Hepatocyte (in vitro differentiated cells): ENCODE results near the gene AMPH. TPM values are rescaled to one million over a fixed set of nuclear protein-coding genes. Genes with fewer than 3 reads are reported as not detected.

Experiments used
- DNase-seq: peaks from one replicate; pipeline ENCODE4 v3.0.0-alpha.2; 2016; ENCODE audit warnings: low spot score
- H2AFZ ChIP-seq: fragments of 200-600 bp; sonication (generic); 2 replicates; pipeline ENCODE4 v1.6.0; 2016; ENCODE audit warnings: antibody characterized with exemption, mild to moderate bottlenecking
- H3K27ac ChIP-seq: fragments of 200-600 bp; sonication (generic); 2 replicates; pipeline ENCODE4 v1.5.1; 2016; ENCODE audit warnings: mild to moderate bottlenecking
- H3K27me3 ChIP-seq: fragments of 200-600 bp; sonication (generic); 2 replicates; pipeline ENCODE4 v1.6.1; 2016
- H3K36me3 ChIP-seq: fragments of 200-600 bp; sonication (generic); replicated peaks from 2 replicates; pipeline ENCODE4 v1.5.1; 2016; ENCODE audit warnings: low read depth; ENCODE audit not compliant: insufficient read depth
- H3K4me1 ChIP-seq: fragments of 200-600 bp; sonication (generic); 2 replicates; pipeline ENCODE4 v1.5.1; 2016; ENCODE audit warnings: mild to moderate bottlenecking, moderate library complexity; ENCODE audit not compliant: insufficient read depth
- H3K4me2 ChIP-seq: fragments of 200-600 bp; sonication (generic); 2 replicates; pipeline ENCODE4 v1.6.0; 2016
- H3K4me3 ChIP-seq: fragments of 200-600 bp; sonication (generic); 2 replicates; pipeline ENCODE4 v1.5.1; 2016; ENCODE audit warnings: mild to moderate bottlenecking
- H3K79me2 ChIP-seq: fragments of 200-600 bp; sonication (generic); 2 replicates; pipeline ENCODE4 v1.6.0; 2017; ENCODE audit warnings: mild to moderate bottlenecking
- H3K9me2 ChIP-seq: fragments of 200-600 bp; sonication (generic); replicated peaks from 2 replicates; pipeline ENCODE4 v1.6.0; 2017; ENCODE audit warnings: mild to moderate bottlenecking; ENCODE audit not compliant: insufficient read depth
- H3K9me3 ChIP-seq: fragments of 200-600 bp; sonication (generic); 2 replicates; pipeline ENCODE4 v1.5.1; 2016; ENCODE audit warnings: low read depth, mild to moderate bottlenecking
- H4K20me1 ChIP-seq: fragments of 200-600 bp; sonication (generic); 2 replicates; pipeline ENCODE4 v1.6.0; 2016; ENCODE audit warnings: mild to moderate bottlenecking; ENCODE audit not compliant: insufficient read depth, poor library complexity, severe bottlenecking
- CTCF ChIP-seq: fragments of 200-600 bp; sonication (generic); IDR thresholded peaks from 2 replicates; pipeline ENCODE4 v1.5.1; 2016; ENCODE audit warnings: antibody characterized with exemption, mild to moderate bottlenecking; ENCODE audit not compliant: poor library complexity
- EZH2 ChIP-seq: fragments of 200-600 bp; sonication (generic); IDR thresholded peaks from 2 replicates; pipeline ENCODE4 v1.6.1; 2016; ENCODE audit warnings: antibody characterized with exemption, mild to moderate bottlenecking, borderline replicate concordance
- EZH2phosphoT487 ChIP-seq: fragments of 200-600 bp; sonication (generic); IDR thresholded peaks from one replicate; pipeline ENCODE4 v1.6.1; 2018; ENCODE audit warnings: antibody characterized with exemption, mild to moderate bottlenecking, low read depth, moderate library complexity; ENCODE audit not compliant: unreplicated experiment, severe bottlenecking
- WGBS: methylation state at CpG from one replicate; pipeline ENCODE4 v1.1.6; 2016; ENCODE audit warnings: low lambda C conversion rate; ENCODE audit errors: missing lambda C conversion rate; 5-methylcytosine and 5-hydroxymethylcytosine counted together
- polyA plus RNA-seq: library from polyadenylated mRNA; unstranded; fragments of >200 nt; fragmentation: Nextera tagmentation; extraction: Ambion mirVana; gene quantifications from 2 replicates; pipeline ENCODE4 v1.2.1, GENCODE V29; 2016
- total RNA-seq: library from RNA; depleted of rRNA; stranded (reverse); fragments of >200 nt; gene quantifications from 2 replicates; pipeline ENCODE4 v1.2.3, GENCODE V29; 2014

Gene AMPH
- total and polyA plus RNA-seq, 2 experiments from 2014 or later = 2.0 to 2.8 TPM

- Histone ChIP-seq H4K20me1 (no peaks in the 10 kb centered on the region), H3K27me3 (no peaks in the 10 kb centered on the region), H3K4me1 (no peaks in the 10 kb centered on the region), H3K4me2 (no peak overlapping the region), H3K4me3 (no peak overlapping the region), H3K9me2 (no peaks in the 10 kb centered on the region), H3K9me3 (no peaks in the 10 kb centered on the region), H3K27ac (no peak overlapping the region), H3K36me3 (no peaks in the 10 kb centered on the region), H2AFZ (no peak overlapping the region), H3K79me2 (no peaks in the 10 kb centered on the region)
- WGBS = 71% methylated on average over 2 of the region's 2 CpGs
- TF ChIP-seq EZH2phosphoT487 (no peak), CTCF (no peak), EZH2 (no peak)
- DNase-seq = no peak
Observed at GRCh38 chr7:38504684-38505083, 126.5 kb downstream of the AMPH start.

GRCh38 chr7:38502848-38503247 lies 128.3 kb downstream of the AMPH start:
- no peaks in the 10 kb centered on the region for H3K9me2 ChIP-seq
- DNase-seq = no peak
- H3K79me2 ChIP-seq = no peaks in the 10 kb centered on the region
- 82% methylated on average over 6 of the region's 6 CpGs for WGBS
- no peak overlapping the region for H3K4me2 ChIP-seq
- no peak for TF ChIP-seq EZH2phosphoT487
- TF ChIP-seq CTCF = no peak
- TF ChIP-seq EZH2 = no peak
- no peak overlapping the region for H3K27ac ChIP-seq
- H3K27me3 ChIP-seq = no peaks in the 10 kb centered on the region
- H4K20me1 ChIP-seq = no peaks in the 10 kb centered on the region
- H2AFZ ChIP-seq = no peak overlapping the region
- no peaks in the 10 kb centered on the region for H3K36me3 ChIP-seq
- no peaks in the 10 kb centered on the region for H3K9me3 ChIP-seq
- H3K4me1 ChIP-seq = no peaks in the 10 kb centered on the region
- no peak overlapping the region for H3K4me3 ChIP-seq

GRCh38 chr7:38502289-38502688 lies 128.9 kb downstream of the AMPH start:
- no peak overlapping the region for H3K4me3 ChIP-seq
- 81% methylated on average over 4 of the region's 4 CpGs for WGBS

More at GRCh38 chr7:38502289-38502688, 128.9 kb downstream of the AMPH start:
- Histone ChIP-seq H3K9me3 (no peaks in the 10 kb centered on the region), H3K27ac (no peak overlapping the region), H2AFZ (no peak overlapping the region), H3K79me2 (no peaks in the 10 kb centered on the region), H4K20me1 (no peaks in the 10 kb centered on the region), H3K36me3 (no peaks in the 10 kb centered on the region), H3K4me2 (no peak overlapping the region), H3K27me3 (no peaks in the 10 kb centered on the region), H3K9me2 (no peaks in the 10 kb centered on the region), H3K4me1 (no peaks in the 10 kb centered on the region)
- TF ChIP-seq EZH2 = no peak
- no peak for TF ChIP-seq CTCF
- TF ChIP-seq EZH2phosphoT487 = no peak
- peak; percentile 5 for DNase-seq
